ENCODE measurements around the gene HNRNPA3.
A peak's percentile ranks its signal among the peaks of the same experiment; 100 is the strongest.

Gene HNRNPA3

DNA sequence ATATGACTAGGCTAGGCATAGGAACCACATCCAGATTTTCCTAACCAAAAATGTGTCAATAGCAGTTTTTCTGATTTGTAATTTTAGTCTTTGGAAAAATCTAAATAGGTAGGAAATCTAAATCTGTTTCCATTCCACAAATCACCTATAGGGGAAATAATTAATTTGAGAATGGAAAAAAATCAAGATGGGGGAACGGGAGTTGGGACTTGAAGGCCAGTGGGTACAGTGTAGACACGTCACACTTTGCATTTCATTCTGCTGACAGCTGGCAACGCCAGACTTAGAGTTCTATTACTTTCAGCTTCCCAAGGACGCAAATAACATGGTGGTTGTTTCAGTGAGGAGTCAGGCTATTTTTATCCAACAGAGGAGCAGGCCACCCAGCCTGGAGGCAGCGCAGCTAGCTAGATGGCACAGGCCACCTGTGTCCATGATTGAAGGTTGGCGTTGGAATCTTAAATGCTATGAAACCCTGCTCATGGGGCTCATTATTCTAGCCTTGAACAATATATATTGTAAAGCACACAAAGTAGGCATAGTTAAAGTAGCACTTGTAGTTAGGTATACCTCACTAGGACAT, 23.4 kb downstream of the HNRNPA3 start:
- DNase-seq (ENCODE audit: low read depth) = no peak
- H3K4me3 ChIP-seq (ENCODE audit: low read length) = no peak overlapping the region
- TF ChIP-seq, protein P1, sequence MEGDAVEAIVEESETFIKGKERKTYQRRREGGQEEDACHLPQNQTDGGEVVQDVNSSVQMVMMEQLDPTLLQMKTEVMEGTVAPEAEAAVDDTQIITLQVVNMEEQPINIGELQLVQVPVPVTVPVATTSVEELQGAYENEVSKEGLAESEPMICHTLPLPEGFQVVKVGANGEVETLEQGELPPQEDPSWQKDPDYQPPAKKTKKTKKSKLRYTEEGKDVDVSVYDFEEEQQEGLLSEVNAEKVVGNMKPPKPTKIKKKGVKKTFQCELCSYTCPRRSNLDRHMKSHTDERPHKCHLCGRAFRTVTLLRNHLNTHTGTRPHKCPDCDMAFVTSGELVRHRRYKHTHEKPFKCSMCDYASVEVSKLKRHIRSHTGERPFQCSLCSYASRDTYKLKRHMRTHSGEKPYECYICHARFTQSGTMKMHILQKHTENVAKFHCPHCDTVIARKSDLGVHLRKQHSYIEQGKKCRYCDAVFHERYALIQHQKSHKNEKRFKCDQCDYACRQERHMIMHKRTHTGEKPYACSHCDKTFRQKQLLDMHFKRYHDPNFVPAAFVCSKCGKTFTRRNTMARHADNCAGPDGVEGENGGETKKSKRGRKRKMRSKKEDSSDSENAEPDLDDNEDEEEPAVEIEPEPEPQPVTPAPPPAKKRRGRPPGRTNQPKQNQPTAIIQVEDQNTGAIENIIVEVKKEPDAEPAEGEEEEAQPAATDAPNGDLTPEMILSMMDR (IDR thresholded peaks at IDR 0.05; ENCODE audit: insufficient read depth, low read depth, low read length, missing control alignments) = no peak

DNA sequence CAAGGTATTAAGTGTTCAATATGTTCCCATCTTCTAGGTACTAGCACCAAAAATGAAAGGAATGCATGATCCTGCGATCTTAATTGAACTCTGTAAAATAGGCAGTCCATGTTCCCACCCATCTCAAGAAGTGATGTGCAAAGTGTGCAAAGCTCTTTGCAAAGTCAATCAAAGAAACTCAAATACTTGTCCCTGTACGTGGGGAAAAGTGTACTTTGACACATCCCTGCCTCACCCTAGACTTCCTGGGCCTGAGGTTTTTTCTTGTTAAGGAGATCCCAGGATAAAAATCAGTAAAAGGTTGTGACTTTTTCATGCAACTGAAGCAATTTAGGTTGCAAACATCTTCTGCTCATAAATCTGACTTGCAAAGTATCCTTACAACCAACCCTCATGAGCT, 25.3 kb downstream of the HNRNPA3 start:
- TF ChIP-seq, protein P1 (IDR thresholded peaks at IDR 0.05; ENCODE audit: insufficient read depth, low read depth, low read length, missing control alignments) = no peak
- DNase-seq (ENCODE audit: low read depth) = no peak

DNA sequence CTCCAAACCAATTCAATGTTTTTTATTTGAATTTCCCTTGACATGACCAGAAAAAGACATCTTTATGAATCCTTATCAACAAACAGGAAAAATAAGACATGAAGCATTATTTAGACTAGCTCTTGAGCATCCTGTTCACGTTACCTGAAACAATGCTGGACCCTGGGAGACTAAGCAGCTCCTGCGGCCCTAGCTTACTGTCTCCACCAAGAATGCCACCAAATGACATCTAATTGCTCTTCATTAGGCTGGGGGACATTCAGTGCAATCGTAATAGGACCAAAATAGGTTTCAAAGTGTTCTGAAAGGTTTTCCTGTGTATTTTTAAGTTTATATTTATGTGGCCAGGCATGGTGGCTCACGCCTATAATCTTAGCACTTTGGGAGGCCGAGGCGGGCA, 26.5 kb downstream of the HNRNPA3 start:
- DNase-seq (ENCODE audit: low read depth) = no peak
- TF ChIP-seq, protein P1 (IDR thresholded peaks at IDR 0.05; ENCODE audit: insufficient read depth, low read depth, low read length, missing control alignments) = no peak
- no peak overlapping the region for H3K4me3 ChIP-seq (ENCODE audit: low read length)

More for the DNA sequence above, 25.3 kb downstream of the HNRNPA3 start:
- H3K4me3 ChIP-seq (ENCODE audit: low read length) = no peak overlapping the region

DNA sequence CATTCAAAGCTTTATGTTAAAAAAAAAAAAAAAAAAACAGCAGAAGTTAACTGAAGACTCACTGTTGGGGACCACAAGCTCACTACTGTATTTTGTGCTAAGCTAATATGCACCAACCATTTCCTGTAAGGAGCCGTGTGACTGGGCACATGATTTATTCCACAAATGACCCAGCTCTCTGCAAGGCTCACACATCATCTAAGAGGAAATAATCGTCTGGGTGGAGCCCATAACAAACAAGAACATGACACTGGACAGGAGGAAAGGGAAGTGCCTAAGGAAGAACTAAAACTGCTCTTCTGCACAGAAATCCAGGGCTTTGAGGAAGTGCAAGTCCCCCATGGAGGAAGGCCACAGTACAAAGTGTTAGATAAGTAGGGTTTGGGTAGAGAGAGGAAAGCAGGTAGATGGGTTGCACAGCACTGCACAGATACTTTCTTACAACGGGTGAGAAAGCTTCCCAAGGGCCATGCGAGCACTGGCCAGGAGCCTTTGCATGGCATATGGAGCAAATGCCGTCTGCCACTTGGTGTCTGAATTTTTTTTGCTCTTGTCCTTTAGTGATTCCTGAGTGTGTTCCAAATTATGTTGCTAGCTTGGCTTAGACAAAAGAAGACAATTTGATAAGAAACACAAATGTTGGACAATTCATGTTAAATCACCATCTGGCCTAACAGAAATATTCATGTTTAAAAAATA, 27.5 kb downstream of the HNRNPA3 start:
- no peak overlapping the region for H3K4me3 ChIP-seq (ENCODE audit: low read length)
- DNase-seq (ENCODE audit: low read depth) = peak; percentile 57
- TF ChIP-seq, protein P1 (IDR thresholded peaks at IDR 0.05; ENCODE audit: insufficient read depth, low read depth, low read length, missing control alignments) = no peak

DNA sequence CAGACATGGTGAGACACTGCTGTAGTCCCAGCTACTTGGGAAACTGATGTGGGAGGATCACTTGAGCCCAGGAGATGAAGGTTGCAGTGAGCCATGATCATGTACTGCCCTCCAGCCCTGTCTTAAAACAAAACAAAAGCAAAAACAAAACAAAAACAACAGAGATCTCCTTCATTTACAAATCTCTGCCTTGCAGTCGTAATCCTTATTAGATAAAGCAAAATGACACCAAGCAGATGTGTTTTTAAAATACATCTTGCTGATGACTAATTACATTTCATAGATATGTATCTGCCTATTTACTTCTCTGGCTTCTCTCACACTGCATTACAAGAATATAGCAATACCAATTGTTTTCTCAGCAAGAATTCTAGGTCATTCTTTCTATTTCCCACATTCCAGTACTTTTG, 29.1 kb downstream of the HNRNPA3 start:
- no peak for DNase-seq (ENCODE audit: low read depth)

DNA sequence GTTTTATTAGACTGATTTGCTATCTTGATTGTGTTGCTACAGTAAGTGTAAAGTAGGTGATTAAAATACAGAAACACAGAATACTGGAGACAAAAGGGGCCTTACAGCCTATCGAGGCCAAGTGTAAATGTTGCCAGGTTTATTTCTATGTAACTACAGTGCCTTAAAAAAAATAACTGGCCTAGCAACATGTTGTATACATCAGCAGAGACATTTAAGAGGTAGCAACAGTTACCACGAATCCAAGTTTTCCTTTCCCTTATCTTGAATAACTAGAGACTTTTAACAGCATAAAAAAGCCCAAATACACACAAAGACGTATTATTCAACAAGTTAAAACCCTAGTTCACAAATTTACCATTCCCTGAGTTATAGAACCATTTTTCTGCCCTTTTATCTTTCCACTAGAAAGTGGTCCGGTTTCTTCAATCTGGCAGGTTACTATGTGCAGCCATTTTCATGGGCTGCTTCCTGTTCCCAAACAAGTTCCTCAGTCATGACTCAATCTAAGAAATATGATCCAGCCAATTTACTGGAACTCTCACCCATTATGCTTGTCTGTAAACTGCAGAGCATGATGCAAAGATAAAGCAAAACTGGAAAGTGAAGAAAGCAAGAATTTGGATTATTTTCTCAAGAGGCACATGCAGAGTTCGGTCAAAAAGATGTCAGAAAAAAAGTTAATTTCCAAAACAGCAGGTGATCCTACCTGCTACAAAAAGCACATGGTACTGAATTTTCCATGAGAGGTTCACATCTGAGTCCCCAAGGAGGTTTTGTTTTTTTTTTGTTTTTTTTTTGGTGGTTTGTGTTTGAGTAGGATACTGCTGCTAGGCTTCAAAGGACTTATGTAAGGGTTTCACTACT, 29.8 kb downstream of the HNRNPA3 start:
- TF ChIP-seq, protein P1 (IDR thresholded peaks at IDR 0.05; ENCODE audit: insufficient read depth, low read depth, low read length, missing control alignments) = no peak
- no peak overlapping the region for H3K4me3 ChIP-seq (ENCODE audit: low read length)
- peak; percentile 85 for DNase-seq (ENCODE audit: low read depth)

More for the DNA sequence above, 29.1 kb downstream of the HNRNPA3 start:
- no peak overlapping the region for H3K4me3 ChIP-seq (ENCODE audit: low read length)
- TF ChIP-seq, protein P1 (IDR thresholded peaks at IDR 0.05; ENCODE audit: insufficient read depth, low read depth, low read length, missing control alignments) = no peak

Measured in epithelial cell of esophagus (primary cell).